Measurements from ENCODE around the gene GPR160.

The GPR160 gene

GRCh38 chr3:170064108-170064507 lies 26.3 kb downstream of the GPR160 start:
- no peak for DNase-seq (ENCODE audit: low read depth)

GRCh38 chr3:170075441-170076091 lies 37.8 kb downstream of the GPR160 start:
- DNase-seq (ENCODE audit: low read depth) = no peak

GRCh38 chr3:170076715-170077238 lies 39.0 kb downstream of the GPR160 start:
- no peak for DNase-seq (ENCODE audit: low read depth)

- DNase-seq (ENCODE audit: low read depth) = no peak
Observed at GRCh38 chr3:170077361-170077760, 39.6 kb downstream of the GPR160 start.

- no peak for DNase-seq (ENCODE audit: low read depth)
Observed at GRCh38 chr3:170078620-170079281, 41.0 kb downstream of the GPR160 start.

- DNase-seq (ENCODE audit: low read depth) = no peak
Observed at GRCh38 chr3:170079536-170080165, 41.9 kb downstream of the GPR160 start.

GRCh38 chr3:170080605-170081004 lies 42.8 kb downstream of the GPR160 start:
- DNase-seq (ENCODE audit: low read depth) = no peak

- DNase-seq (ENCODE audit: low read depth) = no peak
Observed at GRCh38 chr3:170081079-170081741, 43.4 kb downstream of the GPR160 start.

- DNase-seq (ENCODE audit: low read depth) = no peak
Observed at GRCh38 chr3:170083343-170083742, 45.5 kb downstream of the GPR160 start.

- no peak for DNase-seq (ENCODE audit: low read depth)
Observed at GRCh38 chr3:170085396-170085795, 47.6 kb downstream of the GPR160 start.

GRCh38 chr3:170089862-170090600 lies 52.2 kb downstream of the GPR160 start:
- no peak for DNase-seq (ENCODE audit: low read depth)

GRCh38 chr3:170090601-170090981 lies 52.8 kb downstream of the GPR160 start:
- DNase-seq (ENCODE audit: low read depth) = no peak

- DNase-seq (ENCODE audit: low read depth) = no peak
Observed at GRCh38 chr3:170092907-170093306, 55.1 kb downstream of the GPR160 start.

GRCh38 chr3:170095771-170096170 lies 58.0 kb downstream of the GPR160 start:
- no peak for DNase-seq (ENCODE audit: low read depth)

- DNase-seq (ENCODE audit: low read depth) = no peak
Observed at GRCh38 chr3:170096342-170096741, 58.5 kb downstream of the GPR160 start.

- no peak for DNase-seq (ENCODE audit: low read depth)
Observed at GRCh38 chr3:170098753-170099152, 61.0 kb downstream of the GPR160 start.

GRCh38 chr3:170100944-170101343 lies 63.1 kb downstream of the GPR160 start:
- DNase-seq (ENCODE audit: low read depth) = no peak

GRCh38 chr3:170102431-170102830 lies 64.6 kb downstream of the GPR160 start:
- no peak for DNase-seq (ENCODE audit: low read depth)

GRCh38 chr3:170107941-170108340 lies 70.1 kb downstream of the GPR160 start:
- no peak for DNase-seq (ENCODE audit: low read depth)

GRCh38 chr3:170108955-170109354 lies 71.2 kb downstream of the GPR160 start:
- DNase-seq (ENCODE audit: low read depth) = no peak

GRCh38 chr3:170109579-170110293 lies 71.9 kb downstream of the GPR160 start:
- DNase-seq (ENCODE audit: low read depth) = no peak
